Ascending aorta (tissue), 2 donors: ENCODE measurements around the gene ATG4A. TPM values are rescaled to one million over a fixed set of nuclear protein-coding genes. Genes with fewer than 3 reads are reported as not detected.
A peak's percentile ranks its signal among the peaks of the same experiment; 100 is the strongest.

Experiments
- DNase-seq, 2 donors: peaks; one replicate each; pipeline ENCODE4 v3.0.0-alpha.2; 2019; ENCODE audit warnings: low spot score in 2 of 2
- H3K27ac ChIP-seq, 2 donors: fragments of 200-600 bp; sonication (generic); one replicate each; pipeline ENCODE4 v1.5.1; 2016 to 2017; ENCODE audit warnings: mild to moderate bottlenecking in 1 of 2
- H3K27me3 ChIP-seq: fragments of 200-600 bp; sonication (generic); one replicate; pipeline ENCODE4 v1.5.1; 2017
- H3K36me3 ChIP-seq, 2 donors: fragments of 200-600 bp; sonication (generic); one replicate each; pipeline ENCODE4 v1.5.1; 2016
- H3K4me1 ChIP-seq, 2 donors: fragments of 200-600 bp; sonication (generic); one replicate each; pipeline ENCODE4 v1.5.1; 2016 to 2017; ENCODE audit warnings: mild to moderate bottlenecking in 1 of 2
- H3K4me3 ChIP-seq, 2 donors: fragments of 200-600 bp; sonication (generic); one replicate each; pipeline ENCODE4 v1.5.1; 2016 to 2017; ENCODE audit warnings: mild to moderate bottlenecking in 1 of 2
- H3K9me3 ChIP-seq, 2 donors: fragments of 200-600 bp; sonication (generic); one replicate each; pipeline ENCODE4 v1.5.1; 2016
- CTCF ChIP-seq, 3 experiments: fragments of 200-600 bp in 2 of 3; fragments of 450-650 bp in 1 of 3; sonication (generic) in 2 of 3; IDR thresholded peaks; one replicate each; pipeline ENCODE4 v1.5.1; 2016 to 2019; ENCODE audit warnings: antibody characterized with exemption in 3 of 3, mild to moderate bottlenecking in 1 of 3, moderate library complexity in 1 of 3
- intact Hi-C: fragments of 100-400 bp; cut with DNase I; formaldehyde crosslinking; loops from one replicate; pipeline ENCODE4 v1.15.1; 2023
- total RNA-seq: library from RNA; depleted of rRNA; stranded (reverse); fragments of >200 nt; gene quantifications from one replicate; pipeline ENCODE4 v1.1.0, GENCODE V29; 2016

Gene ATG4A
- total RNA-seq, 1 donor from 2014 or later = 15.0 TPM

GRCh38 chrX:108091878-108092291 is 307 bp downstream of the ATG4A start:
- no peaks in the 10 kb centered on the region for H3K9me3 ChIP-seq
- no peak for TF ChIP-seq CTCF (IDR thresholded peaks at IDR 0.05)
- H3K4me1 ChIP-seq = no peaks in the 10 kb centered on the region
- intact Hi-C loops = loop anchor here (2.0 to 5.0 kb wide), 7 partner anchors 265 to 1445 kb away; partner anchors contain the start of genes COL4A5, COL4A6, MID2 and MORC4
- peak overlapping the region; percentile 50 to 77 for H3K4me3 ChIP-seq
- no peaks in the 10 kb centered on the region for H3K27me3 ChIP-seq
- DNase-seq = no peak
- H3K27ac ChIP-seq = peak overlapping the region in 1 of 2 donors; percentile 45
- peaks cover 0 to under 1% of the 10 kb centered on the region in 2 donors for H3K36me3 ChIP-seq

- intact Hi-C loops = no loop called here
- Histone ChIP-seq H3K36me3 (no peaks in the 10 kb centered on the region), H3K27ac (no peak overlapping the region), H3K9me3 (no peaks in the 10 kb centered on the region), H3K4me1 (no peaks in the 10 kb centered on the region), H3K4me3 (no peak overlapping the region), H3K27me3 (no peaks in the 10 kb centered on the region)
- no peak for TF ChIP-seq CTCF (IDR thresholded peaks at IDR 0.05)
- DNase-seq = no peak
Observed at GRCh38 chrX:108097380-108097779, 5.8 kb downstream of the ATG4A start.

- intact Hi-C loops = no loop called here
- Histone ChIP-seq H3K36me3 (no peaks in the 10 kb centered on the region), H3K27me3 (no peaks in the 10 kb centered on the region), H3K4me1 (no peaks in the 10 kb centered on the region), H3K4me3 (no peak overlapping the region), H3K9me3 (peaks cover 0 to 8% of the 10 kb centered on the region in 2 donors), H3K27ac (no peak overlapping the region)
- DNase-seq = no peak
- TF ChIP-seq CTCF (IDR thresholded peaks at IDR 0.05) = no peak
Observed at GRCh38 chrX:108105473-108105872, 13.9 kb downstream of the ATG4A start.

- Histone ChIP-seq H3K9me3 (no peaks in the 10 kb centered on the region), H3K4me3 (no peak overlapping the region), H3K36me3 (no peaks in the 10 kb centered on the region), H3K4me1 (no peaks in the 10 kb centered on the region), H3K27ac (no peak overlapping the region), H3K27me3 (no peaks in the 10 kb centered on the region)
- DNase-seq = no peak
- intact Hi-C loops = no loop called here
- TF ChIP-seq CTCF (IDR thresholded peaks at IDR 0.05) = no peak
Observed at GRCh38 chrX:108114541-108114940, 23.0 kb downstream of the ATG4A start.

- no peak overlapping the region for H3K4me3 ChIP-seq
- no peak for DNase-seq
- no peak overlapping the region for H3K27ac ChIP-seq
- no peaks in the 10 kb centered on the region for H3K27me3 ChIP-seq
- intact Hi-C loops = no loop called here
- TF ChIP-seq CTCF (IDR thresholded peaks at IDR 0.05) = no peak
- H3K36me3 ChIP-seq = no peaks in the 10 kb centered on the region
- H3K4me1 ChIP-seq = no peaks in the 10 kb centered on the region
- H3K9me3 ChIP-seq = no peaks in the 10 kb centered on the region
Observed at GRCh38 chrX:108117988-108118387, 26.4 kb downstream of the ATG4A start.

- TF ChIP-seq CTCF (IDR thresholded peaks at IDR 0.05) = no peak
- intact Hi-C loops = no loop called here
- H3K4me3 ChIP-seq = no peak overlapping the region
- no peak overlapping the region for H3K27ac ChIP-seq
- no peaks in the 10 kb centered on the region for H3K9me3 ChIP-seq
- H3K36me3 ChIP-seq = no peaks in the 10 kb centered on the region
- no peaks in the 10 kb centered on the region for H3K27me3 ChIP-seq
- no peaks in the 10 kb centered on the region for H3K4me1 ChIP-seq
- no peak for DNase-seq
Observed at GRCh38 chrX:108121291-108121690, 29.7 kb downstream of the ATG4A start.
